A549 (cell line): Measurements from ENCODE around the gene CCR2.

Experiments used
- CTCF ChIP-seq: fragments of >200 bp; sonication (Bioruptor Twin); formaldehyde crosslinking; IDR thresholded peaks from 3 replicates; pipeline ENCODE4 v1.5.1; 2016
- JUN ChIP-seq, 2 experiments: fragments of >200 bp; sonication (Bioruptor Twin); formaldehyde crosslinking; IDR thresholded peaks; 2 replicates in 1 of 2; 3 replicates in 1 of 2; pipeline ENCODE4 v1.6.1; 2016 to 2017
- MAX ChIP-seq: IDR thresholded peaks from 2 replicates; pipeline ENCODE4 v1.6.1; 2012

GRCh38 chr3:46393554-46394434 lies 39.9 kb downstream of the CCR2 start:
- TF ChIP-seq CTCF, result no peak
- no peak for TF ChIP-seq MAX
- no peak for TF ChIP-seq JUN (IDR thresholded peaks at IDR 0.05)
